GM10847 (cell line): ENCODE data around the gene CAPN13.

Experiments used
- POLR2A ChIP-seq: IDR thresholded peaks from 2 replicates; pipeline ENCODE4 v1.6.1; 2011; ENCODE audit not compliant: insufficient read length; ENCODE audit errors: extremely low read depth

CAPN13 gene

GRCh38 chr2:30706534-30707303 lies 100.5 kb downstream of the CAPN13 start:
- TF ChIP-seq POLR2A, result no peak

DNA sequence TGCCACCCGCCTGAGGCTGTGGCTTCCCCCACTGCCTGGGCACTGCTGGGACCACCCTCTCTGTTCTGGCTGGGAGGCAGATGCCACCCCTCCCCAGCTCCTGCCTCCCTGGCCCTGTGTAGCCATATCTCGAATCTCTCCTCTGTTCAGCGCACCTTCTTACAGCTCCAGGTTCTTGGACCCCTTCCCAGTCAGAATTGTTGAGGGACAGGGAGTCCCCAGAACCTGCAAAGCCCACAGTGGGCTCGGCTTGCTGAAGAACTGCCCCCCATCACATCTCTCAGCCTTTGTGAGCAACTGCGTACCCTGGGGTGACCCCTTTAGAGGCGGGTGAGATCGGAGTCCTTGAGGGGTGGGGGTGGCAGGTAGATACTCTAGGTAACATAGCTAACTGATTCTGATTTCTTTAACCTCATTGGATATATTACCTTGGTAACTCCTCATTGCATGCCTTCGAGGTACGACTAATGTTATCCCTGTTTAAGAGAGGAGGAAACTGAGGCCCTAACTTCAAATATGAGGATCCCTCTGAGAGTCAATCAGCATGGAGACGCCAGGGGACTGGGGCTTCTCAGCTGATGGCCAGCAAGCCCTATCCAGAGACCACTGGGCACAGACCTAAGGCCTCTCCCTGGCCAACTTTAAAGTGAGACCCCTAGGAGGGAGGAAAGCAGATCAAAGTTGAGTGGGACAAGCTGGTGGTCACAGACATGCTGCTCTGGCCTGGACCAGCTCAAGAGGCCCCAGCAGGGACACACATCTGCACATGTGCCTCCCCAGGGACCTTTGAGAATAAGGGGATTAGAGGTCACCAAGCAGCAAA lies 101.3 kb downstream of the CAPN13 start:
- TF ChIP-seq POLR2A, result no peak

GRCh38 chr2:30705056-30705455 lies 102.2 kb downstream of the CAPN13 start:
- no peak for TF ChIP-seq POLR2A

GRCh38 chr2:30704309-30705020 lies 102.8 kb downstream of the CAPN13 start:
- no peak for TF ChIP-seq POLR2A

- TF ChIP-seq POLR2A, result no peak
These were observed 104.6 kb downstream of the CAPN13 start for GRCh38 chr2:30702694-30703093.

GRCh38 chr2:30701782-30702181 lies 105.5 kb downstream of the CAPN13 start:
- no peak for TF ChIP-seq POLR2A

DNA sequence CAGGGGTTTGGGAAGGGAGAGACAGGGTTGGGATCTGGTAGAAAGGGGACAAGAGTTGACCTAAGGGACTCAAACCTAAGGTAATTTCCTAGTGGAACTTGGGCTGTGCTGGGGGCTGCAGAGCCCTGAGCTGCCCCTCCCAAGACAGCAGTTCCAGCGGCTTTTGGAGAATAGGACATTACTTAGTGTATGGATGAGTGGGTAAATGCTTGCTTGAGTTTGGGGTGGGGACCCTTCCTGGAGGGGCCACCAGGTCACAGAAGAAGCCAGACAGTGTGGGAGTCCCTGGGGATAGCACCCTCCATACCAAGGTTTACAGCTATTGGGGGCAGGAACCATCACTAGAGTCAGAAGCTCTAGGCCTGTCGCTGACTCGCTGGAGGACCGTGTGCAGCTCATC lies 111.5 kb downstream of the CAPN13 start:
- no peak for TF ChIP-seq POLR2A

DNA sequence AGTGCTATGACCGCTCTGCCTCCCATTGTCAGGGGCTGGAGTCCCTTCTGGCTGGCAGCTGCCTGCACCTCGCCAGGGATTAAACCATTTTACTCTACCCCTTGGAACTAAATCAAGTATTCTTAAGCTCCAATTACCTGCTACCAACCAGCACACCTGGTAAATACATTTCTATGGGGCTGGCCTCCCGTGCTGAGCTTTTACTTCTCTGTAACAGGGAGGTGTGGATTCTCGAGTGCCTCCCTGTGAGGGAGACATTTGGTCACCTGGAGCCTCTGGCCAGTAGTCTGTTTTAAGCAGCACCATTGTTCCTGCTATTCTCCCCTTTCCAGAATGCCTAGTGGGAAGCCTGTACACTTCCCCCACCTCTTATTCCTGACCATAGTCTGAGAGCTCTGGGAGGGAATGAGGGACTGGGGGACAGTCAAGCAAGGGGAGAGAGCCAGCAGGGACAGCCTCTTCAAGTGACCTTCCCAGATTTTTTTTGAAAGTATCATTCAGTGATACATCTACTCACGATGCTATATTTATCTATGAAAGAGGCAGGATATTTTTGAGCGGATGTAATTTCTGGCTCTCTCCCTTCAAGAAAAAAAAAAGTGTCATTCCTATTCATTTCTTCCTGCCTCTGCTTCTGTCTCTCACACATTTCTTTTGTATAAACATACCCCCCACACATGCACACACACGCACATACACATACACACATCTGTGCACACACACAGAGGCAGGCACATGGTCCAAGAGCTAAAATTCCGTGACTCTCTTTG lies 112.8 kb downstream of the CAPN13 start:
- no peak for TF ChIP-seq POLR2A

GRCh38 chr2:30693821-30694281 lies 113.4 kb downstream of the CAPN13 start:
- no peak for TF ChIP-seq POLR2A

- TF ChIP-seq POLR2A, result no peak
These were observed 114.4 kb downstream of the CAPN13 start for GRCh38 chr2:30692829-30693275.

GRCh38 chr2:30691948-30692828 lies 115.1 kb downstream of the CAPN13 start:
- no peak for TF ChIP-seq POLR2A

GRCh38 chr2:30691091-30691947 lies 115.9 kb downstream of the CAPN13 start:
- no peak for TF ChIP-seq POLR2A

- TF ChIP-seq POLR2A, result no peak
These were observed 117.1 kb downstream of the CAPN13 start for GRCh38 chr2:30690126-30690561.
